Heart left ventricle (tissue), 13 donors: Measurements from ENCODE around the gene SREBF1.

Source experiments
- CTCF ChIP-seq, 12 donors: fragments of 200-600 bp; sonication (generic) in 4 of 12; IDR thresholded peaks; one replicate each; pipeline versions ENCODE4 v1.5.0 to v1.8.0; 2018 to 2022; ENCODE audit warnings: antibody characterized with exemption in 12 of 12, mild to moderate bottlenecking in 5 of 12
- POLR2A ChIP-seq, 2 donors: fragments of 450-650 bp; IDR thresholded peaks; one replicate each; pipeline ENCODE4 v1.6.1; 2017; ENCODE audit warnings: antibody characterized with exemption in 2 of 2, mild to moderate bottlenecking in 2 of 2, moderate library complexity in 2 of 2
- donor health status: ischemic (EF 13 %, LVEDD 7.1; RV severe dilation, severe dysfunction).
- donor health status: DM: no; HTN: yes; CAD: no.
- donor health status: DM: no; HTN: no; CAD: no.
- donor health status: ischemic (EF 25% LVEDD 6.9; RV normal size, moderate dysfunction).
- donor health status: ischemic (EF 25% LVEDD 5.7; RV mildly dilated, moderate dysfunction).
- donor health status: ischemic (EF 35%, LVEDD 5.7; RV mildly dilated, moderate dysfunction).
- donor health status: nonischemic (EF 11% LVEDD 7.7; RV severe dilation, severe dysfunction).
- donor health status: DM: yes; HTN: yes; CAD: no.
- donor health status: PGD.
- donor health status: ischemic (EF 29% LVEDD 5.4; RV normal size, mild dysfunction).
- donor health status: nonischemic (EF 23%, LVEDD 6.1; RV moderate dilation, normal function).

- no peak for TF ChIP-seq CTCF (IDR thresholded peaks at IDR 0.05)
- no peak for TF ChIP-seq POLR2A (IDR thresholded peaks at IDR 0.05)
Observed at GRCh38 chr17:17785407-17785806, 51.4 kb downstream of the SREBF1 start.
